ENCODE data around the gene TEX13B.
"Not testable (repeated sequence)": the region's sequence is repeated elsewhere in the genome, so short reads cannot be mapped to it uniquely, and the experiment has no call there.

Gene TEX13B, protein sequence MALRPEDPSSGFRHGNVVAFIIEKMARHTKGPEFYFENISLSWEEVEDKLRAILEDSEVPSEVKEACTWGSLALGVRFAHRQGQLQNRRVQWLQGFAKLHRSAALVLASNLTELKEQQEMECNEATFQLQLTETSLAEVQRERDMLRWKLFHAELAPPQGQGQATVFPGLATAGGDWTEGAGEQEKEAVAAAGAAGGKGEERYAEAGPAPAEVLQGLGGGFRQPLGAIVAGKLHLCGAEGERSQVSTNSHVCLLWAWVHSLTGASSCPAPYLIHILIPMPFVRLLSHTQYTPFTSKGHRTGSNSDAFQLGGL

DNA sequence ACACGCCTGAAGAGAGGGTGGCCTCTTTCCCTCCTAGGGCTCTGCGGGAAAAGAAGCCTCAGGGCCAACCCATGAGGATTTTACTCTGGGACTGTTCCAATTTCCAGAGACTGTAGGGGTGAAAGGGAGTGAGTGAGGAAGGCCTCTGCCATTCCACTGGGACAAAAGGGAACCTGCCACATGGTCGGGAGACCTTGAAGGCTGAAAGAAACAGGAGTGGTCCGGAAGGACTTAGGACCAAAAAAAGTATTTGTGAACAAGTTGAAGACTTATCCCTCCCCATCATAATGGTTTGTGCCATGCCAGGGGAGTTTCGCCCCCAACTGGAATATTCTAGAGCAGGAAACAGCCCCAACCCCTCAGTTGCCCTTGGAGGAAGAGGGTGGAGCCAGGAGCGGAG is at the start of gene TEX13B:
Gene TEX13B, minus strand, starts transcription at position 15 of the 400 bp plus-strand sequence. CDS start 243 bp downstream, outside the sequence.
- no peak for DNase-seq (ENCODE audit: low read depth in 2 of 2)

DNA sequence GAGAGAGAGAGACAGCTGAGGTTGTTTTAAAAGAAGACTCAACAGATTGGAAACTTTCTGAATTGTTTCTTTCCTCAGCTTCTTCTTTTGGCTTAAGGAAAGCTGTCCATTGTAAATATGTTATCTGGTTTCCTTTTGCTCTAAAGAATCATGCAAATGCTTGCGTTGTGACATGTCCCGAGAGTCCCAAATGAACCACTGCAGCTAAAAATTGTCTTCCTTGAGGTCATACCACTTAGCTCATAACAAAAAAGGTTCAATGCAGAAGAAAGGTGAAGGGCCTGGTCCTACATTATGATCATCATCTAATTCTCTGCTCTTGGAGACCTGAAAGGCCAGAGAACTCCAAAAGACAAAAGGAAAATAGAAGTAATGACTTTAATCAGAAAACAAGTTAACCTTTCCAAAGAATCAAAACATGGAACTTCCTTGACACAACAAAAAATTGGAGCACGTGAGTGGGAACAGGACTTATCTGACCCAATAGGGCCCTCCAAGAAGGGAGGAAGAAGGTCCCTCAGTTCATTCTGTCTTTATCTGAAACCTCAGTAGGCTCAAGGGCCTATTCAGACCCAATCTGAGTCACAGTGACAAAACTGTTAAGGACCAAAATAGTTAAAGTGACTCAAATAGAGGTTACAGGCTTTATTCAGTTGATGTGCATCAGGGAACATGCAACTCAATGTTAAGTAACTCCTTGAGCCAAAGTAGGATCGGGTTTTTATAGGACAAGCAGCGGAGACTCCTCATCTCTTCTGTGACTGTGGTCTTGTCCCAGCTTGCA is 48.0 kb upstream of the TEX13B start:
- DNase-seq (ENCODE audit: low read depth in 2 of 2): no peak

DNA sequence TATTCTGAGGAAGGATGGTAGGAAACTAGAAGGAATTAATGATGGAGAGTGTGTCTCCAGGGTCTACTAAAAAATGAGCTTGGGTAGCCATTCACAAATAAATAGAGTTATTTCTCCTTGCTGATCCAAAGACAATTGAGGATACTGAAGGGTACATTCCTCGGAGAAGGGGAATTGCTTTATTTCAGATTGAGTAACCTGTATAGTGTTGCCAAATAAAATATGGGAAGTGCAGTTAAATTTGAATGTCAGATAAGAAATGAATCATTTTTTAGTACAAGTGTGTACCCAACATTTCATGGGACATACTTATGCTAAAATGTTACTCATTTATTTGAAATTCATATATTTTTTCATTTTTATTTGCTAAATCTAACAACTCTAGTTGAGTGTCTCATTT is 46.7 kb upstream of the TEX13B start:
- DNase-seq (ENCODE audit: low read depth in 2 of 2): no peak

DNA sequence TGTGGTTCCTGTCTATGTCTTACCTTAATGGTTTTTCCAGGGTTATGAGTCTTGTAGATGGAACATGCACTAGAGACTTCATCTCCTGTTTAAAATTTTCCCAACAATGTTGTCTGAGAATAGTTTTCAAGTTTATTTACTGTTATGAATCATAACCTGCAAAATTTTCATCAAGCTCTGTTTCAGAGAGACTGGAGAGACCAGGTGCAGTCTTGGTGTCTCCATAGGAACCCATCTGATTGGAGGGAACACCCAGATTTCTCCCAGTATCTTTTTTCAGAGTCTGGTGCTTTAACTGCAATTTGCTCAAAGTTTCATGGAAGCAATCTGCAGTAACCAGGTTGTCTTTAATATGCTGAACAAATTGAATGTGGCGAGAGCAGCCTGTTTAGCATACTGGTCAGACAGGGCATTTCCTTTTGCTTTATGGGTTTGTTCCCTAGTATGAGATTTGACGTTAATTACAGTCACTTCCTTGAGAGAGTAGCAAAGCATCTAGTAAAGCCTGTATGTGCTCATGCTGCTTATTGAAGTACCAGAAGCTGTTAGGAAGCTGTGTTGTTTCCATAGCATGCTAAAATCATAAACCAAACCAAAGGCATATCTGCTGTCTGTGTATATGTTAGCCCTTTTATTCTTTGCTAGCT is 43.9 kb upstream of the TEX13B start:
- DNase-seq (ENCODE audit: low read depth in 2 of 2): no peak

DNA sequence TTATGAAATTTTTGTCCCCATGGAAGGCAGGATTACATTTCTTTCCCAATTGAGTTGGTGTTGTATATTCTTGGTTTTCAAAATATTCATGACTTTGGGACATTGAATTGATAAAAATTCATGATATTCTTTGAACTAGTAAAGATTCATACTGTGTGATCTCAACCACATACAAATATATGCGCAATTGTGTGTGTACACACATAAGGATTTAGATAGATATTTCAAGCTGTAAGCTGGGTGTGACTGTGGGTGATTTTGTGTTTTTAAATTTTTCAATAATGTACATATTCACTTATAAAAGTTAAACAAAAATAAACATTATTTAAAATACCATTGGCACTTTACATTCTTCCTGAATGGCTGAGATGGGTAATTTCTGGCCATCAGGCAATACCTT is 43.2 kb upstream of the TEX13B start:
- no peak for DNase-seq (ENCODE audit: low read depth in 2 of 2)

DNA sequence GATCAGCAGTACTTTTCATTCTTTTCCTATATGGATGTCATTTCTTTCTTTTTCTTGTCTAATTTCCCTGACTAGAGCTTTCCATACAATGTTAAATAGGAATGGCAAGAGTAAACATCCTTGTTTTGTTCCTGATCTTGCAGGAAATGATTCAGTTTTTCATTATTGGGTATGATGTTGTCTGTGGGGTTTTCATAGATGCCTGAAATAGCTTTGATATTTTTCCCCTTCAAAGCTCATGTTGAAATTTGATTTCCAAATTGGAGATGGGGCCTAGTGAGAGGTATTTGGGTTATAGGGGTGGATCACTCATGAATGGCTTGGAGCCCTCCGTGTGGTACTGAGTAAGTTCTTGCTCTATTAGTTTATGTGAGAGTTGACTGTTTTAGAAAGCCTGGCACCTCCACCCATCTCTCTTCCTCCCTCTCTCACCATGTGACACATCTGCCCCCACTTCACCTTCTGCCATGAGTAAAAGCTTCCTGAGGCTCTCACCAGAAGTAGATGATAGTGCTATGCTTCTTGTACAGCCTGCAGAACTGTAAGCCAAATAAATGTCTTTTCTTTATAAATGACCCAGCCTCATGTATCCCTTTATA is 40.4 kb upstream of the TEX13B start:
- DNase-seq (ENCODE audit: low read depth in 2 of 2): no peak

DNA sequence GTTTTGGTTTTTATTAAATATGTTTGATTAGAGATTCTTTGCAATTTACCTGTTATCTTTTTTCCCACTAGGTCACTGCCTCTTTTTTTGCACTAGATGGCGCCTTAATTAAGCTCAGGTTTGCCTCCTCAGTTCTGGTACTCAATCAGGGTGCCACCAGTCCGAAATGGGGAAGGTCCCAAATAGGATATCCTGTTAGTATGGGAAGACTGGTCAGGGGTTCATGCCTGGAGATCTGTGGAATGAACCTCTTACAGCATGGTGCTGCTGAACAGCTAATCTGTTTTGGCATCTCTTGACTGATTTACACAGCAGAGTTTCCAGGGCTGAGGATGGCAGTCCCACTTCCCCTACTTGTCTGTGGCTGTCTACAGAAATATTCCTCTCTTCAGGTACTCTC is 38.5 kb upstream of the TEX13B start:
- DNase-seq (ENCODE audit: low read depth in 2 of 2): no peak

DNA sequence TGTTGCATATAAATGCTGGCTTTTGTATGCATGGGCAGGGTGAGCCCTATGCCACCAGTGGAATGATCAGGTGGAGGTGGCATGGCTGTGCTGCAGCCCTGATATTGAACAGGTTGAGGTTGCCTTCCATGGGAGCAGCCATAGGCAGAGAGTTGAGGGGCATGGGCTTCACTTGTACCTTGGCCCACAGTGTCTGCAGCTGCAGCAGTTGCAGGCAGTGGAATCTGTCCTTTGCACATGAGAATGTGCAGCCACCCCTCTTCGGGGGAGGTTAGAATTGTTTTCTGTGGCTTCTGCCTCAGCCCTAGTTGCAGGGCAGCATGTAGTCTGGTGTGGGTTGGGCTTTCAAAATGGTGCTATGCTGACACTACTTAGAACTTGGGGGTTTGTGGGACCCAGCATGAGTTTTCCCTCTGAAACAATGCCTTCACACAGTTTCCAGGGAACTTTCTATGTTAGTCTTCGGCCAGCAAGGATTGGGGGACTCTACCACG is 37.3 kb upstream of the TEX13B start:
- DNase-seq (ENCODE audit: low read depth in 2 of 2): no peak

DNA sequence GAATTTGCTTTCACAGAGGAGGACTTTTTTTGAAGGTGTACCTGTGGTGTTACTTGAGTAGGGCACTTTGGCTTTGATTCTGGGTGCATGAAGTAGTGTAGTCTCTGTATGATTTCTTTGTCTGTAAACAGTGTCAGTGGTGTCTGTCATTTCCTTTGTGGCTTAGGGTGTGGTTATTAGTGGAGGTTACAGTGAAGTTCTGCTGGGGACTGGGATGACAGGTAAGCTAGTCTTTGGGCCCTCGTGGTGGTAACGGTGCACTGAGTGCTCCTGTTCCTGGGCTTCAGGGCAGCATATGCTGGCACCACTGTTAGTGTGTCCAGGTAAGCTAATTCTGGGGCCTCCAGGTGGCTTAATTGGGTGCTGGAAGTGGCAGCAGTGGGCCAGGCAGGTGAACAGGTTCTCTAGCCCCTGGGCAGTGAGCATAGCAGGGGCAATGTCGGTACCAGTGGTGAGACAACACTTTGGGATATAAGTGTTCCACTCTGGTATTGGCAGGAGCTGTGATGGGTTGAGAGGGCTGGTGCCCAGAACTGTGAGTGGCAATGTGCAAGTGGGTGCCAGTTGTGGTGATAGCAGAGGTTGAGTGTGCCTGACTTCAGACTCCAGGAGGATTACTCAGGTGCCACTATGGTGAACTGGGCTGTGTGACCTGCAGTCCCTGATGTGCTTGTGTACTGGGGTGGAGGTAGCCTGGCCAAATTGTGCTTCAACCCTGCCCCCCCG is 36.6 kb upstream of the TEX13B start:
- DNase-seq (ENCODE audit: low read depth in 2 of 2): no peak

DNA sequence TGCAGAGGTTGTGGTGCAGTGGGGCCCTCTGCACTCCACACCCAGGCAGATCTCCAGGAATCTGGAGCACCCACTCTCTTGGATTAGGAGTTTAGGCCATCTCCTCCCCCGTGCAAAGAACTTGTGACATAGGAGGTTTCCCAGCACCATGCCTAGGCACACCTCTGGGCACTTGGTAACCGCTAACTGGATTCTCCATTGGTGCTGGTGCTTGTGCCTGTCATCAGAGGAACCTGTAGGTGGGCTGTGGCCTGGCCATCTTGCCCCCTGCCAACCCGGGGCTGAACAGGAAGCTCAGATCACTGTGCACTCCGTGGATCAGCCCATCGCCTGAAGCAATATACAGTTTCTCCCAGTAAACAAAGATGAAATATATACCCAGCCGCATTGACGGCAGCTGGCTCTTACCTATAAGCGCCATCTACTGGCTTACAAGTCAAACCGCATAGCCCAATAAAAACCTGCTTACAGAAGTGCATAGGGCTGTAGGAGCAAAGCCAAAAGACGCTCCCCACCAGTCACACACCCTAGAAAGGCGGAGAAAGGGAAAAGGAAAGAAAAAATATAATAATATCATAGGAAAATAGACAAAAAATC is 19.1 kb upstream of the TEX13B start:
- DNase-seq (ENCODE audit: low read depth in 2 of 2): no peak

DNA sequence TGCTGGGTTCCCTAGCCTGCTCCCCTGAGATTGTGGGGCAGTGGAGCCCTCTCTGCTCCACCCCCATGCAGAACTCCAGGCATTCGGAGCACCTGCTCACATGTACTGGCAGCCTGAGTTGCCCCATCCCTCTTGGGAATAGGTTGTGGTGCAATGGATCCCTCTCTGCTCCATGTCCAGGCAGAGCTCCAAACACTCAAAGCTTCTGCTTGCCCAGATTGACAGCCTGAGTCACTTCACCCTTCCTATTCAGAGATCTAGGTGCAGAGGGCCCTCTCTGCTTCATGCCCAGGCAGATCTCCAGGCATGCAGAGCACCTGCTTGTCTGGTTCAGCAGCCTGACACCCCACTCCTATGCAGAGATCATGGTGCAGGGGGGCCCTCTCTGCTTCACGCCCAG is 18.6 kb upstream of the TEX13B start:
- DNase-seq (ENCODE audit: low read depth in 2 of 2): no peak

DNA sequence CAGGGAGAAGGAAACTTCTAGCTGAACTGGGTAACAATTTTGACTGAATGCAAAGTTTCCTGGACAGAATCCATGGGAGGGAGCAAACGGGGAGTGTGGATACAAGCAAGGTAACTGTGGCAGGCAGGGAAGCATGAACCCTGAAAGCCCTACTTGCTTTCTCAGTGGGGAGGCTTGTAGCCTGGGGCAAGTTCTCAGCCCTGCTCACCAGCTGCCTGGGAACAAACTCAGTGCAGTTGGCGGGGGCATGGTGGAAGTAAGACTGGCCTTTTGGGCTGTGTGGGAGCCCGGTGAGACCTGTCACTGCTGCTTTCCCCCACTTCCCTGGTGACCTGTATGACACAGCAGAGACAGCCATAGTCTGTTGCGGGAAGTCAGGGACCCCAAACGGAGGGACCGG is 14.0 kb upstream of the TEX13B start:
- DNase-seq (ENCODE audit: low read depth in 2 of 2): no peak

DNA sequence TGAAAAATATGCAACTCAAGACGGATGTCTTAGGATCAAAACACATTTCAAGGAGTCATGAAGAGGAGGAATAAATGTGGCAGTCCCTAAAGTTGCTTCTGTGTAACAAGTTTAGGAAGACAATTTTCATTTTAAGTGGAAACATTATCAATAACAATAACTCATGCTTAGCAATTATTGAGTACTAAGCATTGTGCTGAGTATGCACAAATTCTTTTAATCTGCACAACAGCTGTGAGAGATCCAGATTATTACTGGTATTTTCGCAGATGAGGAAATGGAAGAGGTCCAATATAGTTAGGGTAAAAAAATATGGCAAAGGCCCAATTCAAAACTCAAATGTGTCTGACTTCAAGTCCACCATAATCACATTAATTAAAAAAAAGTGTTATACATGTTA is 2.9 kb upstream of the TEX13B start:
- DNase-seq (ENCODE audit: low read depth in 2 of 2): no peak

DNA sequence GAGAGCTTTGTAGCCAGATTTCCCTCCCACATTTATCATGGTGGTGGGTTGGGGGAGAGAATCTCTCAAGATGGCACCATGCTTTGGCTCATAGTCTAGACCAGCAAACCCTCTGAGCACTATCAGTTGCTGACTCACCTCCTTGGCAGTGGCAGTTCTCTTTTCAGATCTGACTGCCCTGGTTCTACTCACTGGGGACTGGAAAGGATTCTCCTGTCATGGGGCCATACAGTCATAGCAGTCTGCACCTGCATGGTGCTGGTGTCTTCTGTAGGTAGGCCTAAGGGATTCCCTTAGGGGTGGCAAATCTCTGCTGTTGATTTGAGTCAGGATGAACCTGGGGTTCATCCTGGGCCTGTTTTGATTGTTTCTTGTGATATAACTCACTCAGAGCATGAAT is 2.6 kb downstream of the TEX13B start:
- DNase-seq (ENCODE audit: low read depth in 2 of 2): no peak

DNA sequence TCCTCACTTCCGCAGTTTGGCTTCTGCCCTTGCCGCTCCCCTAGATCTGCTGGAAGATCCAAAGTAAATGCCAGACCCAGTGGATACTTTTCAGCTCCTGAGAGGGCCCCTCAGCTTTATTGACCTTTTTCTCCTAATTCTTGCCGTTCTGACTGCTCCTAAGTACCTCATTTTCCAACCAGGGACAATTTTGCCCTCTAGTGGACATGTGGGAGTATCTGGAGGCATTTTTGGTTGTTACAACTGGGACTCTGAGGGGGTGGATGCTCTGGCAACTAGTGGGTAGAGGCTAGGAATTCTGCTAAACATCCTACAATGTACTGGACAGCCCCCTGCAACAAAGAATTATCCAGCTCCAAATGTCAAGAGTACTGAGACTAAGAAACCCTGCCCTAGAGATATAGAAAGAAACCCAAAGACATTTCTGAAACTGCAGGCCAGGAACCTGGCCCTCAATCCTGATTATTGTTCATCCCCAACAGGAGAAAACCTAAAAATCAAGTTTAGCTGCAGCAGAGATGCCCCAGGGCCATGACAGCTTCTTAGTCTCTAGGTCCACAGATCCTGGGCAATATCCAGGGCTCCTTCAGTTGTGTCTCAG is 3.4 kb downstream of the TEX13B start:
- no peak for DNase-seq (ENCODE audit: low read depth in 2 of 2)

DNA sequence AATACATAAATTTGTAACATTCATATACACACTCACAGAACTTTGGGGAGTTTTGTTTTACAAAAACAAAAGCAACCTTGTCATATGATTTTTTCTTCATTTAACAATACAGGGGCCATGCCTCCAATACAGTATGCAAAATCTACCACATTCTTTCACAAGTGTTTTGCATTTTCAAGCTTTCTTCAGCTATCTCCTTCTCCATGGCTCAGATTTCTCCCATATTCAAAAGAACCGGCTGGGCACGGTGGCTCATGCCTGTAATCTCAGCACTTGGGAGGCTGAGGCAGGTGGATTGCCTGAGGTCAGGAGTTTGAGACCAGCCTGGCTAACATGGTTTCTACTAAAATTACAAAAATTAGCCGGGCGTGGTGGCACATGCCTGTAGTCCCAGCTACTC is 4.1 kb downstream of the TEX13B start:
- DNase-seq (ENCODE audit: low read depth in 2 of 2): no peak

DNA sequence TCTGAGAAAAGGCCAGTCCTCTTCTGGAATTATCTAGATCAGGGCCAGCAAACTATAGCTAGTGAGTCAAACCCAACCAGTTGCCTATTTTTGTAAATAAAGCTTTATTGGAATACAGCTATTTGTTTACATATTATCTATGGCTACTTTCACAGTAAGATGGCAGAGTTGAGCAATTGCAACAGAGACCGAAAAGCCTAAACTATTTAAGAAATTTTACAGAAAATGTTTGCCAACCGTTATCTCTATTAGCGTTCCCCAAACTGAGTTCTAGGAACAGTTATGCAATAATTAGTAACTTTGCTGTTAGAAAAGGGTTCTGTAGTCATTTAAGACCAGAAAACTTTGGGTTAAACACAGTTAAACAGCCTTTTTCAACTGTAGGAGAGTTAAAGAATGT is 10.5 kb downstream of the TEX13B start:
- no peak for DNase-seq (ENCODE audit: low read depth in 2 of 2)

DNA sequence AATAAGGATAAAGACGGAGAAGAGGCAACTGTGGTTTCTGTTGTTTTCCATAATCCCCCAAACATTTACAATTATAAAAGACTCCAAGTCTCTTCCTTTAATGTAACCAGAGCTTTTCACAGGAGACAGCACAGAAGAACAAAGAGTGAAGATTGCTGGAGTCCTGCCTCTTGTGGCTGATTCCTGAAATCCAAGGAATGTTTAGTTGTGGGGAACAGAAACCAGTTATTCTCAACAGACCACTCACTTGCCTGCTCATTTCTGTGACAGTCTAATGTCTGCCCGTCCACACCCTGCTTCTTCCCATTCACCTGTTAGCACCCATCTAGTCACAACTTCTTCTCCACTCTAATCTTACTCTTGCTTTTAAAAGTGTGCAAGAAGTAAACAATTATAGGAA is 12.1 kb downstream of the TEX13B start:
- DNase-seq (ENCODE audit: low read depth in 2 of 2): no peak

DNA sequence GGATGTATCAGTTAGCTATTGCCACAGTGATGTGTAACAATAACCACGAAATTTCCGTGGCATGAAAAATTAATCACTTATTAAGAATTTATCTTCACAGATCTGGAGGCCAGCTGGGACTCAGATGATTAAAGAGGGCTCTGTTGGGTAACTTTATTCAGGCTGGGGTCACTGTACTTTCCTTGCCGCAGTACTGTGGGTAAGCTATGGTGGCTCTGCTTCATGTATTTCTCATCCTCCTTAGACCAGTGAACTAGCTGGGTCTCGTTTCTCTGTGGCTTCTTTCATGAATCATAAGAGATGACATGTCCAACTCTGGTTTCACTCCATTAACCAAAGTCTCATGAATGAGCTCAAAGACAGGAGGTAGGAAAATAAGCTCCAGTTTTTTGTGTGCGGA is 13.5 kb downstream of the TEX13B start:
- DNase-seq (ENCODE audit: low read depth in 2 of 2): no peak

DNA sequence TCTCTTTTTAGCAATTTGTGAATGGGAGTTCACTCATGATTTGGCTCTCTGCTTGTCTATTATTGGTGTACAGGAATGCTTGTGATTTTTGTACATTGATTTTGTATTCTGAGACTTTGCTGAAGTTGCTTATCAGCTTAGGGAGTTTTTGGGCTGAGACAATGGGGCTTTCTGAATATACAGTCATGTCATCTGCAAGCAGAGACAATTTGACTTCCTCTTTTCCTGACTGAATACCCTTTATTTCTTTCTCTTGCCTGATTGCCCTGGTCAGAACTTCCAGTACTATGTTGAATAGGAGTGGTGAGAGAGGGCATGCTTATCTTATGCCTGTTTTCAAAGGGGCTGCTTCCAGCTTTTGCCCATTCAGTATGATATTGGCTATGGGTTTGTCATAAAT is 26.8 kb downstream of the TEX13B start:
- not testable (repeated sequence) for DNase-seq (ENCODE audit: low read depth in 2 of 2)

DNA sequence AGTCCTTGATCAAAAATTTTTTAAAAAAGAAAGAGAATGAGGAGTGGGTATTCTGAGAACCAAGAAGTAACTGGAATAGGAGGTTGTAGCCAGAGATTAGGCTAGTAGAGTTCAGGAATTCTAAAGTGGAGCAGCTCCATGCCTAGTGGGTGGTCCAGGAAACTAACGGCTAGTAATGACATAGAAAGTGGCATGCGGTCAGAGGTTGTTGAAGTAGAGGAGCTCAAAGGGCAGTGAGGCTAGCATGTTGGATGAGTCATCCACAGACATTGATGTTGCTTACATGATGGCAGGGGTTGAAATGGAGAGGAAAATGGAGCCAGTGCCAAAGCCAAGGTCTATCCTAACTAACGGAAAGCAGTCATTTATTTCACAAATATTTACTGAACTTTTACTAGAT is 42.1 kb downstream of the TEX13B start:
- no peak for DNase-seq (ENCODE audit: low read depth in 2 of 2)
